Measurements from ENCODE around the gene ANAPC2. TPM values are rescaled to one million over a fixed set of nuclear protein-coding genes. Genes with fewer than 3 reads are reported as not detected.

Gene ANAPC2
- total RNA-seq, 1 donor from 2014 or later = 65.0 TPM

DNA sequence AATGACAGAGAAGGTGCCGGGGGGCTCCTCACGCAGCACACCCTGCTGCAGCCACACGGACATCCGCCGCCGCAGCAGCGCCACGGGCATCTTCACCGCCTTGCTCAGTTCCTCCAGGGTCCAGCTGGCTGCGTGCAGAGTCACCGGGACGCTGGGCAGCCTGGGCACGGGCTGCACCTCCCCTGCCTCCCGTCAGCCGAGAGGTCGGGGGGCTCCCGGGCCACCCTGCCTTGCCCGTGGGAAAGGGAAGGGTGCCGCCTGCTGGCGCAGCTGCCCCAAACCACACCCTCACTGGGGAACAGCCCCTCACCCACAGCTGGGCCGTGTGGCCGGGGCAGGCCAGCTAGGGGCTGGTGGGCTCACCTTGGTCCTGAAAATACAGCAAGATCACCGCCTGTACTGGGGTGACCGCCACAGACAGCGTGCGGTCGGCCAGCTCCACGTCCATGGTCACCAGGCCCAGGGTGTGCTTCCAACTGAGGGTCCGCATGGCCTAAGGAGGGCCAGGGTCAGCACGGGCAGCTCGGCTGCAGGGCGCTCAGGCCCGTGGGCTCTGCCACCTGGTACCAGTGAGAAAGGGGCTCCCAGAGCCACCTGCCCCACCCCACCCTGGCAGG is 12.9 kb downstream of the ANAPC2 start:
- H3K9me3 Mint-ChIP-seq = no peaks in the 10 kb centered on the region
- H3K36me3 Mint-ChIP-seq = no peaks in the 10 kb centered on the region
- no peaks in the 10 kb centered on the region for H3K4me1 Mint-ChIP-seq (ENCODE audit: unreplicated experiment)
- no peak overlapping the region for H3K4me3 Mint-ChIP-seq
- no peak overlapping the region for H3K27ac Mint-ChIP-seq
- DNase-seq (ENCODE audit: extremely low spot score, unreplicated experiment) = no peak
- TF ChIP-seq, protein P1, sequence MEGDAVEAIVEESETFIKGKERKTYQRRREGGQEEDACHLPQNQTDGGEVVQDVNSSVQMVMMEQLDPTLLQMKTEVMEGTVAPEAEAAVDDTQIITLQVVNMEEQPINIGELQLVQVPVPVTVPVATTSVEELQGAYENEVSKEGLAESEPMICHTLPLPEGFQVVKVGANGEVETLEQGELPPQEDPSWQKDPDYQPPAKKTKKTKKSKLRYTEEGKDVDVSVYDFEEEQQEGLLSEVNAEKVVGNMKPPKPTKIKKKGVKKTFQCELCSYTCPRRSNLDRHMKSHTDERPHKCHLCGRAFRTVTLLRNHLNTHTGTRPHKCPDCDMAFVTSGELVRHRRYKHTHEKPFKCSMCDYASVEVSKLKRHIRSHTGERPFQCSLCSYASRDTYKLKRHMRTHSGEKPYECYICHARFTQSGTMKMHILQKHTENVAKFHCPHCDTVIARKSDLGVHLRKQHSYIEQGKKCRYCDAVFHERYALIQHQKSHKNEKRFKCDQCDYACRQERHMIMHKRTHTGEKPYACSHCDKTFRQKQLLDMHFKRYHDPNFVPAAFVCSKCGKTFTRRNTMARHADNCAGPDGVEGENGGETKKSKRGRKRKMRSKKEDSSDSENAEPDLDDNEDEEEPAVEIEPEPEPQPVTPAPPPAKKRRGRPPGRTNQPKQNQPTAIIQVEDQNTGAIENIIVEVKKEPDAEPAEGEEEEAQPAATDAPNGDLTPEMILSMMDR (conservative IDR thresholded peaks at IDR 0.05) = peak; percentile 29
- peaks cover 20% of the 10 kb centered on the region for H3K27me3 Mint-ChIP-seq

DNA sequence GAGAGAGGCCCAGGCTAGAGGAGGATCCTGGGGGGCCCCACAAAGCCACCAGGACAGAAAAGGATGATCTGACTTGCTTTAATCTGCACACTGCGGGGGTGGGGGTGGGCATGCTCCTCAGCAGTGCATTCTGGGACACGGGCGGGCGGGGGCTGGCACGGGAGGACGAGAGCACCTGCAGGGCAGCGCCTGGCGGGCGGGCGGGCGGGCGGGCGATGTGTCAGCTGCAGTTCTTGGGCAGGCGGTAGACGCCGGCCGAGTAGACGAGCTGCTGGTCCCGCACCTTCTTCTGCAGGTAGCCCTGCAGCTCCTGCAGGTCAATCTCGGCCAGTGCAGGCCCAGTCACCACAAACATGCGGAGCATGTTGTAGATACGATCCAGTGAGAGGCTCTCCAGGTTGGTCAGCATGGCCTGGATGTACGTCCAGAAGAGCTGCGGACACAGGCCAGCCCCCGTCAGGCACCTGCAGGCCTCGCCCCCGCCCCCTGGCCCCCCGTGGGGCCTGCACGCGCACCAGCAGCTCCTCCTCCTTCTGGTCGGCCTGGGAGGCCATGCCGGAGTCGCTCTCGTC is 13.6 kb downstream of the ANAPC2 start:
- Mint-ChIP-seq H3K36me3 (no peaks in the 10 kb centered on the region), H3K4me1 (ENCODE audit: unreplicated experiment) (no peaks in the 10 kb centered on the region), H3K9me3 (no peaks in the 10 kb centered on the region), H3K4me3 (no peak overlapping the region), H3K27me3 (peaks cover 26% of the 10 kb centered on the region), H3K27ac (no peak overlapping the region)
- TF ChIP-seq, protein P1 (conservative IDR thresholded peaks at IDR 0.05) = peak; percentile 10
- DNase-seq (ENCODE audit: extremely low spot score, unreplicated experiment) = no peak

DNA sequence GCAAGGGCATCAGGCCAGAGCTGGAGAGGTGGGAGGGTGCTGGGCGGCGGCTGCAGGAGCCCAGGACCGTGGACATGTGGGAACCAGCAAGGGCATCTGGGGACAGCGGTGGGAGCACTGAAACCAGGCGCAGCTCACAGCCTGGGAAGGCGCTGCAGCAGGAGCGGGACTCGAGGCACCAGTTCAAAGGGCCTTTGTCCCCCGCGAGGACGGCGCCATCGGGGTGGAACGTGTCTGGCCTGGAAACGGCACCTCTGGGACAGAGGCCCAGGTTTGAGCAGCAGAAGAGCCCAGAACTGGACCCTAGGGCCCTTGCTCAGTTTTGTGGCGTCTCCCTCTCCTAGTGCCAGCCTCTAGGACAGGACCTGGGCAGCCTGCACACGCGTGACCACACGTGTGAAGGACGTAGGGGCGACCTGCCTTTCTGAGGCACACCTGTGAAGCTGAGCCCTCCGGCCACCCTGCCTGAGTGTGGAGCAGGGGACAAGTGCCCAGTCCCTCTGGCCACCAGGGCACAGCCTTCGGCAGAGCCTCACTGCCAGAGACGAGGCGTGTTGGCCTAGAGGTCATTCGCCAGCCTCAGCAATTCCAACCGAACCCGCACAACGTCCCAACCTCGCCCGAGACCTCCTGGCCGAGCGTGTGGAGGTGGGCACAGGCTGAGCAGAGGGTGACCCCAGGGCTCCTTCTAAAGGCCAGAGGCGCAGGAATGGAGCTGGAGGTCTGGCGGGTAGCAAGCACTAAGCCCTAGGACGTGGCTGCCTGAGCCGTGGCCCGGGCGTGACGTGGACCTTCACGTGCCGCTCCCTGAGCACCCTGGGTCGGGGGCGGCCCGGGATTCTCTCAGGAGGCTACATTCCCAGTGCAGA is 14.3 kb downstream of the ANAPC2 start:
- H3K4me3 Mint-ChIP-seq = no peak overlapping the region
- no peaks in the 10 kb centered on the region for H3K4me1 Mint-ChIP-seq (ENCODE audit: unreplicated experiment)
- peaks cover 26% of the 10 kb centered on the region for H3K27me3 Mint-ChIP-seq
- H3K9me3 Mint-ChIP-seq = no peaks in the 10 kb centered on the region
- no peaks in the 10 kb centered on the region for H3K36me3 Mint-ChIP-seq
- TF ChIP-seq, protein P1 (conservative IDR thresholded peaks at IDR 0.05) = no peak
- DNase-seq (ENCODE audit: extremely low spot score, unreplicated experiment) = no peak
- H3K27ac Mint-ChIP-seq = no peak overlapping the region

DNA sequence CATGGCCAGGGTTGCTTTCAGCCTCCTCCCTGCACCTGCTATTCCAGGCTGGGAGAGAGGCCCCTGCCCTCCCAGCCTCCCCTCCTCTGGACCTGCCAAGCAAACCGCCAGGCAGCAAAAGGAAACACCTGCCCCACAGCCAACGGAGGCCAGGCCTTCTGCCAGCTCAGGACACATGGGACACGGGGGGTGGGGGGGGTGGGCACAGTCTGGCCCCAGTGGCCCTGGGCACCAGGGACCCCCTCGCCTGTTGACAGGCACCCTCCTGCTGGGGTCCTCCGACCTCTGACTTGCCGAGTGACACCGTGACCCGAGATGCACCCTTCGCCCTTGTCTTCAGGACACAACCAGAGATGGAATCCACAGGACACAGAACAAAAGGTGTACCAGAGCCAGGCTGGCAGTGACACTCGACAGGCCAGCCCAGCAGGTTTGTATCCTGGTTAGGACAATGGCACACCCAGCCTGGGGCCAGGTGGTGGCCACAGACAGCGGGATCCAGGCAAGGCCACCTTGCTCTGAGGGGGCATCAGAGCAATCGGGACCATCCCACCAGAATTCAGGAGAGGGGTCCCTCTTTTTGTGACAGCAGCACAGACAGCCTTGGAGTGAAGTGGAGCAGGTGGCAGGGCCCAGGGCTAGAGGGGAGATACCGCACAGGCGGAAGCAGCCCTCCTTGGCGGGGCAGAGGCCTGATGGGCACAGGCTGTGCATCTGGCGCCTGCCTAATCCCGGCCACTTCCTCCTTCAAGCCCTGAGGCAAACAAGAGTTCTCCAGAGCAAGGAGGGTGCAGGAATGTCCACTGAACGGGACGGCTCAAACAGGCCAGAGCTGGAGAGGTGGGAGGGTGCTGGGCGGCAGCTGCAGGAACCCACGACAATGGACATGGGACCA is 15.2 kb downstream of the ANAPC2 start:
- Mint-ChIP-seq H3K27me3 (peaks cover 26% of the 10 kb centered on the region), H3K4me1 (ENCODE audit: unreplicated experiment) (no peaks in the 10 kb centered on the region), H3K4me3 (no peak overlapping the region), H3K27ac (no peak overlapping the region), H3K9me3 (no peaks in the 10 kb centered on the region), H3K36me3 (no peaks in the 10 kb centered on the region)
- TF ChIP-seq, protein P1 (conservative IDR thresholded peaks at IDR 0.05) = no peak
- no peak for DNase-seq (ENCODE audit: extremely low spot score, unreplicated experiment)

Measured in type B pancreatic cell (in vitro differentiated cells).